Left lung (tissue), 10 donors: ENCODE data around the gene C13orf46. TPM values are rescaled to one million over a fixed set of nuclear protein-coding genes. Genes with fewer than 3 reads are reported as not detected.
"Not testable (repeated sequence)": the region's sequence is repeated elsewhere in the genome, so short reads cannot be mapped to it uniquely, and the experiment has no call there.

ENCODE experiments used
- ATAC-seq: fragments of 200-7000 bp; cut with Tn5 transposase; one replicate; pipeline ENCODE4 v1.9.1; 2020; ENCODE audit warnings: moderate library complexity
- DNase-seq, 4 donors: peaks; one replicate each; pipeline ENCODE4 v3.0.0-alpha.2; 2013 to 2020
- H3K27ac ChIP-seq, 2 donors: fragments of 200-600 bp; sonication (generic) in 1 of 2; one replicate each; pipeline versions ENCODE4 v1.5.0 to v1.8.0; 2020 to 2021
- H3K27me3 ChIP-seq, 2 donors: fragments of 200-600 bp; sonication (generic) in 1 of 2; one replicate each; pipeline versions ENCODE4 v1.5.0 to v1.8.0; 2020 to 2021
- H3K36me3 ChIP-seq, 2 donors: fragments of 200-600 bp; sonication (generic) in 1 of 2; one replicate each; pipeline versions ENCODE4 v1.5.0 to v1.8.0; 2020 to 2021
- H3K4me1 ChIP-seq, 2 donors: fragments of 200-600 bp; one replicate each; pipeline ENCODE4 v1.8.0; 2021
- H3K4me3 ChIP-seq, 2 donors: fragments of 200-600 bp; sonication (generic) in 1 of 2; one replicate each; pipeline versions ENCODE4 v1.5.0 to v1.8.0; 2020 to 2021; ENCODE audit warnings: mild to moderate bottlenecking in 1 of 2
- H3K9me3 ChIP-seq, 2 donors: fragments of 200-600 bp; sonication (generic) in 1 of 2; one replicate each; pipeline versions ENCODE4 v1.5.0 to v1.8.0; 2020 to 2021
- CTCF ChIP-seq, 2 donors: fragments of 200-600 bp; sonication (generic) in 1 of 2; IDR thresholded peaks; one replicate each; pipeline versions ENCODE4 v1.5.0 to v1.8.0; 2021; ENCODE audit warnings: antibody characterized with exemption in 2 of 2
- intact Hi-C, 2 donors: fragments of 100-400 bp; cut with DNase I; formaldehyde crosslinking; loops; one replicate each; pipeline versions ENCODE4 v1.11.2 to v1.14.2; 2022
- polyA plus RNA-seq, 6 donors: library from polyadenylated mRNA; unstranded; fragments of 120-200 nt; gene quantifications; one replicate each; pipeline ENCODE4 v1.2.1, GENCODE V29; 2013; ENCODE audit not compliant: insufficient read length in 6 of 6
- total RNA-seq, 2 donors: library from RNA; stranded (reverse); fragmentation: NEBNext Ultra II Directional; extraction: Animal tissue kit (Norgen Biotek cat#: 25700); gene quantifications; one replicate each; pipeline ENCODE4 v1.2.1, GENCODE V29; 2021
- donor health status: DM: no; HTN: yes; CAD: no.
- donor health status: DM: no; HTN: no; CAD: no.

C13orf46 gene
- total and polyA plus RNA-seq, 8 donors: 0.10 to 7.5 (median 0.29) TPM

GRCh38 chr13:114020750-114021463, 47.0 kb upstream of the C13orf46 start:
- no peaks in the 10 kb centered on the region for H3K9me3 ChIP-seq
- no peak overlapping the region for H3K27ac ChIP-seq
- DNase-seq: peak in 1 of 4 donors; percentile 69
- no peaks in the 10 kb centered on the region for H3K27me3 ChIP-seq
- TF ChIP-seq CTCF (IDR thresholded peaks at IDR 0.05): no peak
- H3K4me3 ChIP-seq: no peak overlapping the region
- peaks cover under 1 to 1% of the 10 kb centered on the region in 2 donors for H3K4me1 ChIP-seq
- peaks cover 0 to 90% of the 10 kb centered on the region in 2 donors for H3K36me3 ChIP-seq
- intact Hi-C loops: no loop called here
- no peak for ATAC-seq

GRCh38 chr13:114020134-114020533, 46.3 kb upstream of the C13orf46 start:
- intact Hi-C loops, H3K4me1 ChIP-seq, H3K4me3 ChIP-seq, H3K27me3 ChIP-seq, DNase-seq, H3K9me3 ChIP-seq, H3K27ac ChIP-seq, ATAC-seq: not testable (repeated sequence)
- H3K36me3 ChIP-seq: peaks cover 0 to 92% of the 10 kb centered on the region in 2 donors

- DNase-seq (no peak), ATAC-seq (no peak)
- intact Hi-C loops: no loop called here
- Histone ChIP-seq H3K36me3 (peaks cover 0 to 92% of the 10 kb centered on the region in 2 donors), H3K9me3 (no peaks in the 10 kb centered on the region), H3K4me1 (peaks cover 0 to 7% of the 10 kb centered on the region in 2 donors), H3K4me3 (no peak overlapping the region), H3K27me3 (no peaks in the 10 kb centered on the region), H3K27ac (no peak overlapping the region)
- no peak for TF ChIP-seq CTCF (IDR thresholded peaks at IDR 0.05)
Measured at GRCh38 chr13:114019367-114019766, 45.5 kb upstream of the C13orf46 start.

- peak in 1 of 4 donors; percentile 58 for DNase-seq
- no peaks in the 10 kb centered on the region for H3K9me3 ChIP-seq
- intact Hi-C loops: no loop called here
- no peak overlapping the region for H3K27ac ChIP-seq
- H3K4me3 ChIP-seq: no peak overlapping the region
- peaks cover 0 to 88% of the 10 kb centered on the region in 2 donors for H3K36me3 ChIP-seq
- no peak for ATAC-seq
- H3K4me1 ChIP-seq: peaks cover 0 to 7% of the 10 kb centered on the region in 2 donors
- H3K27me3 ChIP-seq: no peaks in the 10 kb centered on the region
- TF ChIP-seq CTCF (IDR thresholded peaks at IDR 0.05): no peak
Measured at GRCh38 chr13:114018461-114019055, 44.7 kb upstream of the C13orf46 start.

- H3K4me1 ChIP-seq: peaks cover 0 to 7% of the 10 kb centered on the region in 2 donors
- no peaks in the 10 kb centered on the region for H3K27me3 ChIP-seq
- peaks cover 0 to 87% of the 10 kb centered on the region in 2 donors for H3K36me3 ChIP-seq
- H3K27ac ChIP-seq: no peak overlapping the region
- no peak for TF ChIP-seq CTCF (IDR thresholded peaks at IDR 0.05)
- ATAC-seq (no peak), DNase-seq (peak in 1 of 4 donors; percentile 74)
- H3K9me3 ChIP-seq: no peaks in the 10 kb centered on the region
- intact Hi-C loops: no loop called here
- H3K4me3 ChIP-seq: no peak overlapping the region
Measured at GRCh38 chr13:114017966-114018365, 44.1 kb upstream of the C13orf46 start.
